ENCODE measurements around the gene PAFAH1B1.

PAFAH1B1 gene

GRCh38 chr17:2681650-2682049 lies 88.2 kb downstream of the PAFAH1B1 start:
- TF ChIP-seq, protein P1, sequence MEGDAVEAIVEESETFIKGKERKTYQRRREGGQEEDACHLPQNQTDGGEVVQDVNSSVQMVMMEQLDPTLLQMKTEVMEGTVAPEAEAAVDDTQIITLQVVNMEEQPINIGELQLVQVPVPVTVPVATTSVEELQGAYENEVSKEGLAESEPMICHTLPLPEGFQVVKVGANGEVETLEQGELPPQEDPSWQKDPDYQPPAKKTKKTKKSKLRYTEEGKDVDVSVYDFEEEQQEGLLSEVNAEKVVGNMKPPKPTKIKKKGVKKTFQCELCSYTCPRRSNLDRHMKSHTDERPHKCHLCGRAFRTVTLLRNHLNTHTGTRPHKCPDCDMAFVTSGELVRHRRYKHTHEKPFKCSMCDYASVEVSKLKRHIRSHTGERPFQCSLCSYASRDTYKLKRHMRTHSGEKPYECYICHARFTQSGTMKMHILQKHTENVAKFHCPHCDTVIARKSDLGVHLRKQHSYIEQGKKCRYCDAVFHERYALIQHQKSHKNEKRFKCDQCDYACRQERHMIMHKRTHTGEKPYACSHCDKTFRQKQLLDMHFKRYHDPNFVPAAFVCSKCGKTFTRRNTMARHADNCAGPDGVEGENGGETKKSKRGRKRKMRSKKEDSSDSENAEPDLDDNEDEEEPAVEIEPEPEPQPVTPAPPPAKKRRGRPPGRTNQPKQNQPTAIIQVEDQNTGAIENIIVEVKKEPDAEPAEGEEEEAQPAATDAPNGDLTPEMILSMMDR (IDR thresholded peaks at IDR 0.05; ENCODE audit: borderline replicate concordance, control extremely low read depth, extremely low read depth, insufficient read depth, missing control alignments) = no peak
- no peak for DNase-seq (ENCODE audit: low spot score)
- in situ Hi-C loops (cut with MboI; ENCODE audit: low sequenced_read_pairs, unreplicated experiment) = no loop called here

- in situ Hi-C loops (cut with MboI; ENCODE audit: low sequenced_read_pairs, unreplicated experiment) = no loop called here
- no peak for DNase-seq (ENCODE audit: low spot score)
- TF ChIP-seq, protein P1 (IDR thresholded peaks at IDR 0.05; ENCODE audit: borderline replicate concordance, control extremely low read depth, extremely low read depth, insufficient read depth, missing control alignments) = no peak
Measured at GRCh38 chr17:2682176-2682938, 88.9 kb downstream of the PAFAH1B1 start.

DNA sequence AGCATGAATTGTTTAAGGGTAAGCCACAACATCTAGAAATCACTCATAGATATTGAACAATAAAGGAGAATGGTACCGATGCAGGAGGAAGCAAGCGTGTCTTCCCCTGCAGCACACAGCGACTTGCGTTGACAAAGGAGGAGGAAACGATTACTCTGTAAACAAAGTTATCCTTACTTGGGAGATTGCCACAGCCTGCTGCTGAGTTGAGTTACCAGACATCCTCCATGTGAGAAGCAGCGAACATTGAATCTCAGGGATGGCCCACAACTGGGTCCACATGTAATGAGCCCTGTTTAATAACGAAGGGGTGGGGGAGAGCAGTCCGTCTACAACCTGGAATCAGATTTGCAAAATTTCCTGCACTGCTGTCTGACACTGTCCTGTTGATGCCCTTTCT lies 90.5 kb downstream of the PAFAH1B1 start:
- DNase-seq (ENCODE audit: low spot score) = no peak
- in situ Hi-C loops (cut with MboI; ENCODE audit: low sequenced_read_pairs, unreplicated experiment) = no loop called here
- TF ChIP-seq, protein P1 (IDR thresholded peaks at IDR 0.05; ENCODE audit: borderline replicate concordance, control extremely low read depth, extremely low read depth, insufficient read depth, missing control alignments) = no peak

- no peak for DNase-seq (ENCODE audit: low spot score)
- TF ChIP-seq, protein P1 (IDR thresholded peaks at IDR 0.05; ENCODE audit: borderline replicate concordance, control extremely low read depth, extremely low read depth, insufficient read depth, missing control alignments) = no peak
- in situ Hi-C loops (cut with MboI; ENCODE audit: low sequenced_read_pairs, unreplicated experiment) = no loop called here
Measured at GRCh38 chr17:2684549-2684948, 91.1 kb downstream of the PAFAH1B1 start.

DNA sequence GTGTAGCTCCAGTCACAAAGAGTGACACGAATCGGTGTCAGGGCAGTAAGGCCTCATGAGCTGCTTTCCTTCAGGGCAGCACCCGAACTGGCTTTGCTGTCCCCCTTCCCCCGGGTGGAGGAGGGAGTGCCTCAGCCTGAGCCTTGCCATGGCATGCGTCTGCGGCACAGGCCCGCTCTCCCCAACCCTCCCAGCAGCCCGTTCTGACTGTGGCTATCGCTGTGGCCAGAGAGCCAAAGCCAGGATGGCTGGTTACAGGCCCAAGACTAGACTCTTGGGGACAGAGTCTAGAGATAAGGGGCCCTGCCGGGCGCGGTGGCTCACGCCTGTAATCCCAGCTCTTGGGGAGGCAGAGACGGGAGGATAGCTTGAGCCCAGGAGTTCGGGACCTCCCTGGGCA lies 92.2 kb downstream of the PAFAH1B1 start:
- DNase-seq (ENCODE audit: low spot score) = no peak
- in situ Hi-C loops (cut with MboI; ENCODE audit: low sequenced_read_pairs, unreplicated experiment) = no loop called here
- TF ChIP-seq, protein P1 (IDR thresholded peaks at IDR 0.05; ENCODE audit: borderline replicate concordance, control extremely low read depth, extremely low read depth, insufficient read depth, missing control alignments) = no peak

DNA sequence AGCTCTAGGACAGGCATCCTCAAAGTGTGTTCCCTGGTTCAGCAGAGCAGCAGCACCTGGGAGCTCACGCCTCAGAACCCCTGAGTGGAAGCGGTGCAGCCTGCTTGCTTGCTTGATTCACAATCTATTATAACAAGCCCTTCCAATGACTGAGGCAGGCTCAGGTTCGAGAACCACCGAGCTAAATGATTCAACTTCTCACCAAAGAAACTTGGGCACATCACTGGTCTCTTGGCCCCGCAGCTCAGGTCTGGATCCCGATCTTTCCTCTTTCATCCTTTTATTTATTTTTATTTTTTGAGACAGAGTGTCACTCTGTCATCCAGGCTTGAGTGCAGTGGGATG lies 93.6 kb downstream of the PAFAH1B1 start:
- no peak for DNase-seq (ENCODE audit: low spot score)
- TF ChIP-seq, protein P1 (IDR thresholded peaks at IDR 0.05; ENCODE audit: borderline replicate concordance, control extremely low read depth, extremely low read depth, insufficient read depth, missing control alignments) = no peak
- in situ Hi-C loops (cut with MboI; ENCODE audit: low sequenced_read_pairs, unreplicated experiment) = no loop called here
